HG02798 (cell line): Measurements from ENCODE around the gene TLE3.

Experiments used
- ATAC-seq: cut with Tn5 transposase; IDR thresholded peaks from one replicate; pipeline ENCODE4 v1.9.1; 2021; ENCODE audit warnings: mild to moderate bottlenecking; ENCODE audit not compliant: unreplicated experiment, poor library complexity

Gene TLE3

DNA sequence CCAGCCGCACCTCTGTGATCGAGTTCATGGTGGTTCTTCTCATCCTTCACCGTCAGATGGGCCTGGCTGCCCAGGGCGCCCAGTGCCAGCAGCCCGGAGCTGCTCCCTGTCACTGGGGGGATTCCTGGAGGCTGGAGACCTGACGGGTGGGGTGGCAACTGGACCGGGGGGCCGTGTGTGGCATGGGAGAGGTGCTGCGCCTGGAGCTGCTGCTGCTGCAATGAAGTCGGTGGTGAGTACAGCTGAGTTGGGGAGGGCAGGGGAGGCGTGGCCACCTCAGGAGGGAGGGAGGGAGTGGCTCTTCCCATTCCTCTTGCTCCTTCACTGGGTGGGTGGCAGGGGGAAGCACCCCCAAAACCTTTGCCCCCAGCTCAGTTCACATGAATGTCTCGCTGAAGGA is 31.7 kb downstream of the TLE3 start:
- no peak for ATAC-seq

DNA sequence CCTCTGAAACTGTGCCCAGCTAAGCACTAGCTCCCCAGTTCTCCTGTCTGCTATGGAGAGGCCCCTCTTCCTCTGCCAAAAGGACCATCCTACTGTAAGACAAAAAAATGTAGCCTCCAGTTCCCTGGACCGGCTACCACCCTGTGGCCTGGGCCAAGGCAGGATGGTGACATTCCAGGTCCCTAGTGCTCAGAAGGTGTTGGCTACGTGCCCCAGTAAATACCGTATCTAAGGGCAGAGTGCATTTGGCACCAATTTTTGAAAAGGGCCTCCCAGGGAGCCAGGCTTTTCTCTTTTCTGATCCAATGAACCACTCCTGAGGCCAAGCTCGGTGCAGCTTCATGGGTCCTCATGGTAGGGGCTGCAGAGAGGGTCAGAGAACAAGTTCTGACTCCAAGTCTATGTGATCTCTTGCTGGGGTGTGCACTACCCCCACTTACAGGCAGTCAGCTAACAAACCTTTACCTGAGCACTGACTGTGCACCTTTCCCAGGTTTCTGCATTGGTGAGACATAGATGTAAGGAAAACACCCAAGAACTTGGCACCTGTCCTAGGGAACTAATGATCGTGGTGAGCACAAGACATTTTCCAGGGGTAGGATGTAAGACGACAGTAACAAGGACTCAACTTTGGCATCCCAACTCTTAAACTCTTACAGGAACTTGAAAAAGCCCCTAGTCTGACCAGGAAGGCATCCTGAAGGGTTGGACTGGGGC is 32.6 kb downstream of the TLE3 start:
- ATAC-seq = no peak

DNA sequence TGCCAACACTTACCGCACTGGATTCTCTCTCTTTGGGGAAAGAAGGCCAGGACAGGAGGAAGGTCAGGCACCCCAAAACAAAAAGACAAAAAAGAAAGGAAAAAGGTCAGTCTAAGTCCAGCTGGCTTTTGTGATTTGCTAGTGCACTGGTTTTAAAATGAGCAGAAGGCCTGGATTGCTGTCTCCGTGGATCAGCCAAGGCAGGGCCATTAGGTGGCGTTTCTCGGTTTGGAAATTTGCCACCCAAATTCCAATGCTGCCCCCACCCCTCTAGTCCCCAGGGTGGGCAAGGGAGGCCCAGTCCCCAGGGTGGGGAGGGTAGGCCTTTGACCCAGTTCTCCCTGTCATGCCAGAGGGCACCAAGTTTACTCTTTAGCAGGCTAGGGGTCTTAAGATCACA is 33.3 kb downstream of the TLE3 start:
- ATAC-seq = no peak

DNA sequence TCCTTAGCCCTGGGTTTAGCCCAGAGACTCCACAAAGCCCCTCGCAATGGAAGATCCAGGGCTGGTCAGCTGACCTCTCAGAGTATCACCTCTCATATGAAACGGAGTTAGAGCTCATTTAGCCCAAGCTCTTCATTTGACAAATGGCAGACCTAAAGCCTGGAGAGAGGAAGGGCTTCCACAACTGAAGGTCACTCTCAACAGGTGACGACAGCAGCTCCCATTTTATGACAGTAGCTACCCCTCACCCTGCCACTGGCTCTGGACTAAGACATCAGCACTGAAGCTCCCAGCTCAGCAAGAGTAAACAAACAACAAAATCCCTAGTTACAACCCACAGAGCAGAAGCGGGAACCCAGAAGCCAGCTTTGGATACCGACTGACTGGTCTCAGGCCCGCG is 33.7 kb downstream of the TLE3 start:
- no peak for ATAC-seq

DNA sequence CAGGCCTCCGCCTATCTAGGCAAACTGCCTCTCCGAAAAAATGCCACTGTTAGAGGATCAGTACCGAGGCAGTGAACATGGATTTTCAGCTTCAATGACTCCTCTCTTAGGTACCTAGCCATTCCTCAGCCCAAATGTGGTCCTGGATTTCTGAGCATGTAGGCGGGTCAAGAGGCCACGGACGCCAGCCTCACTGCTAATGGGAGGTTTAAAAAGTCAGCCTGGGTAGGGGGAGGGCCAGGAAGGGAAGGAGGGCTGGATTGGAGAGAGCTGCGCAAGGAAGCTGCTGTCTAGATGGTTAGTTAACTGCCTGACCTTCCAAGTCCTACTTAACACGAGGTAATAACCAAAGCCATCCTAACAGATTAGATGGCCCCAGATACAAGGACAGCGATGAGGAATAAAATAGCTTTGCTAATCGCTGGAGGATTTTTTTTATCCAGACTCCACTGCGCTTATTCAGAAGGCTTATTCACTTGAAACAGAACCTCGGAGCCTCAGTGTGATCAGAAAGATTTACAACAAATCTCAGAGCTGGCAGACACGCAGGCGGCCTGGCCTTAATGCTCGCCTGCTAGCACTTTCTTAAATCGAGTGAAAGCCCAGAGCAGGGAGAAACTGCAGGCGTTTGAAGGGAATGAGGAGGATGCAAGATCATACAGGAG is 34.3 kb downstream of the TLE3 start:
- ATAC-seq = no peak

DNA sequence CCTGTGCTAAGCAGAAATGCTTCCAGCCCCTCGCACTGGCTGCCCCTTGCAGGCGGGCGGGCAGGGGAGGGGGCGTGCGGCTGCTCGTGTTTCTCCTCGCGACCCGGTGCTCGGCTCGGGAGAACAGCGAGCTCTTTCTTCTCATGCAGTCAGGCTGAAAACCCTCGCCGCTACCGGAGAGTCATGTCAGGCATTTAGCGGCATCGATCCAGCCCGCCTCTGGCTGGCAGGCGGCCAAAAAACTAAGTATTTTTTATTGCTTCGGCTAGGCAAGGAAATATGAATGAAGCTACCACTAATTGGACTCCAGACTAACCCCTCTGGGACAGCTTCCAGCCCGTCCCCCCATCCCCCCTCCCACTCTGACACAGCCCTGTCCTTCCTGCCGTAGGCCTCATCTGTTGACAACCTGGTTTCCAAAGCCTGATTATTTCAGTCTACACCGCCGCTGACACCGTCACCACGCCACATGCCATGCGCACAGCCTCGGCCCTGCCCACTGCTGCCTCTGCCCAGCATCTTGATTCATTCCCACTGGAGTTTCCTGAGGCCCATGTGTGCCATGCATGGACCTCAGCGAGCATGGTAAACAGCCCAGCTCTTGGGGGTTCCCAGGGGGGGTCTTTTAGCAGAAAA is 35.3 kb downstream of the TLE3 start:
- ATAC-seq = no peak

DNA sequence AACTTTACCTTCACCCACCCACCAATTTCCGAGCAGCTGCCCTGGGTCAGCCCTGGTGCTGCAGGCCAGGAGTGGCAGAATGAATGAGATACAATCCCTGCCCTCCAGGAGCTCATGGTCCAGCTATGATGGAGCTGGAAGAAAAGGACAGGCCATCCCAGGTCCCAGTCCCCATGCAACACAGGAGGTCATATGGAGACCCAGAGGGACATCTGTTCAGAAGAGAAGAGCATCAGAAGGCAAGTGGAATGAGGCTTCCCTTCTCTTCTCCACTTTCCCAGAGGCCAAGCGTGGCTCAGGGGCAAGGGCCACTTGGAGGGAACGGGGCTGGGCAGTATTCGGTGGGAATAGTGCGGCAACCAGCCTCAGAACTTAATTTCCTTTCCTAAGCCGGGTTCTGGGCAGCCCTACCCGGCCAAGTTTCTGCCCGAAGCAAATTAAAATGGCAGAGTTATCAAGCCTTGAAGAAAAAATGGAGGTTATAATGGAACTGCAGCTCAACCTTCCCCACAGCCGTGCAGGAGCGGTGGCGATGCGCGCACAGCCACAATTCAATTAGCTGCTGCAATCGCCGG is 35.9 kb downstream of the TLE3 start:
- no peak for ATAC-seq

DNA sequence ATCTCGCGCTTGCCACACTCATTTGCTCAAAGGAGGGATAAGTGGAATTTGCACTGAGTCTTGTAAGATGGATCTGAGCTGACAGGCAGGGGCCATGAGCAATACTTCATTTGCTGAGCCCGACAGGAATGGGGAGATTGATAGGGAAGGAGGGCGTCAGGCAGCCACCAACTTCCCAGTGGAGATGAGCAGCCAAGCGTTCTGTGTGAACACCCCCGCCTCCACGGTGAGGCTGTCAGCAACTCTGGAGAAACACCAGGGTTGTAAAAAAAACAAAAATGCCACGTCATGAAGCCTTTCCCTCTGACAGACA is 36.8 kb downstream of the TLE3 start:
- ATAC-seq = no peak

DNA sequence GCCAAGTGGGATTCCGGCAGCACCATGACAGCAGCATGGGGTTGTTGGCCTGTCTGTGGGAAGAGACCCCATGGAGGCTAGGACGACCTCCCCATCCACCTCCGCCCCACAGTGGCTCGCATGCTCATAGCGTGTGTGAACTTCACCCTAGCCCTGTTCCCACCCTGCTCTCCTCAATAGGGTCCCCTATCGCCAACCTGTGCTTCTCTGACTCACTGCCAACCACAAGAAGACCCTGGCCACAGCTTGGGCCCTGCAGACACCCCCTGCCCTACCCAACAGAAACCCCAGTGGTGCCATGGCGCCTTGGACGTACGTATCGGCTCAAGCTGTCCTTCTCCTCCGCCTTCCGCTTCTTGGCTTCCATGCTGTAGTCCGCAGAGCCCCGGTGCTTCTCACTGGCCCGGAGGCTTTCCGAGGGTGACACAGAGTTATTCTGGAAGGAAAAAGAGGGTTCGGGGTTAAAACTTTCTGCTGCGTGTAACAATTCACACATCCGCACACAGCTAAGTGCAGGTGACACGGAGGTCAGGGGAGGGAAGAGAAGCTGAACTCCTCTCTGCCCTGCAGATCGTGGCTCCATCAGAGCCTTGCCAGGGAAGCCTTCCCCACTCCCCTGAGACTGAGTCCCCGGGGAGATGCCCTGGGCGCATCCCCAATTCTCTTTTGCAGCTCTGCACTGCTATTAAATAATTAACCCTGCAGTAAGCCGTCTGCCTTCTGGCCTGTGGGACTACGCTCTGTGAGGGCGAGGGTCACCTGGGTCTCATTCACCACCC is 37.3 kb downstream of the TLE3 start:
- ATAC-seq = no peak

DNA sequence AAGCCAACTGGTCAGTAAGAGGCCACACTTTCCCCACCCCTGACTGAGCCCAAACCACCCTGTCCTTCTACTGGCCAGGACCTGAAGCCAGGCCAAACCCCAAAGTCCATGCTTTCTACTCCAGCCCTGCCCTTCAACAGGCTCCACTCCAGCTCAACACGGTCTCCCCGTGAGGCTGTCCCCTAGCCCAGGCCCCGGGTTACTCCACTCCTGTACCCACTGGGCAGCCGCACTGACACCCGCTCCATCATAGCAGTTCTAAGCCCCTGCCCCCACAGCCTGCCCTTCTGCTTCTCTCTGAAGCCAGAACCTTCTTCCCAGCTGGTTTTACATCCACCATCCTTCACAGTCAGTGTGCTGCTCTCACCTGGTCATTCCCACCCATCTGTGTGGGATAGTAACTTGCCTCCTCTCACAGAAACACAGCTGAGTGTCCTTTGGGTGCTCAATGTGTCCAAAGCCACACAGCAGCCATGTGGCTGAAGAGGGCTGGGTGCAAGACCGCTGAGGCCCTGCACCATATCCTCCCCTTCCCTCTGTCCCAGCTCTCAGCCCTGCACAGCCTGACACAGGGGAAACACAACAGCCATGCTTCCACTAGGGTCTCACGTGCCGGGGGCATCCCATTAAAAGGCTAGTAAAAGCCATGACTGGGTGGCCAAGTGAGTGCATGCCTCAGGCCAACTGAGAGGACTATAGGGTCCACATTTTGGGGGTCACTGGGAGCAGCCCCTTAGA is 38.1 kb downstream of the TLE3 start:
- no peak for ATAC-seq

DNA sequence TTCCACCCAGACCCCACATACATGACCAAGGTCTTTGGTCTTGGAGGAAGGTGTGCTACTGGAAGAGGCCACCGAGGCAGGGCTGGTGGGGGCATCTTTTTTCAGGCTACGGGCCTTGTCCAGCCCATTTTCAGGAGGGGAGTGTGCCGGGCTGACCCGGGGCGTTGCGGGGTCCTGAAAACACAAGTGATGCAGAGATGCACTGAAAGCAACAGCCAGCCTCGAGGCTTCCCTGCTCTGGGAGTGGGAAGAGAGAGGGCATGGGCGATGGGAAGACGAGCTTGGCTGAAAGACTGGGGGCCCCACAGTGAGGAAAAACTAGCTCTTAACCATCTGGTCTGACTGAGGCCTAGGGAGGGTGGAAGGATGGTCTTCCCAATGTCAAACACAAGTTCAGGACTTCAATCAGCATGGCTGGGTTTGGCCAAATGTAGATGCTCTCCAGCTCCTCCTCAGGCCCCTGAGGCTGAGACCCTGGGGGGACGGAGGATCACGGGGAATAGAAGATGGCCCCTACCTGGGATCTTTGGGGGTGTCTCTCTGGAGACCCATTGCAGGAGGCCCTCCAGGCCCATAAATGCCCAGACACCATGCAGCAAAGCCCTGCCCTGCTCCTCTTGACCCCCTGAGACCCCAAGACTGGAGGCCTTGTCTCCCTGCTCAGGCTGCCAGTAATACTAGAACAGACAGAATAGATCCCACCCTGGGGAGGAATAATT is 38.9 kb downstream of the TLE3 start:
- no peak for ATAC-seq

DNA sequence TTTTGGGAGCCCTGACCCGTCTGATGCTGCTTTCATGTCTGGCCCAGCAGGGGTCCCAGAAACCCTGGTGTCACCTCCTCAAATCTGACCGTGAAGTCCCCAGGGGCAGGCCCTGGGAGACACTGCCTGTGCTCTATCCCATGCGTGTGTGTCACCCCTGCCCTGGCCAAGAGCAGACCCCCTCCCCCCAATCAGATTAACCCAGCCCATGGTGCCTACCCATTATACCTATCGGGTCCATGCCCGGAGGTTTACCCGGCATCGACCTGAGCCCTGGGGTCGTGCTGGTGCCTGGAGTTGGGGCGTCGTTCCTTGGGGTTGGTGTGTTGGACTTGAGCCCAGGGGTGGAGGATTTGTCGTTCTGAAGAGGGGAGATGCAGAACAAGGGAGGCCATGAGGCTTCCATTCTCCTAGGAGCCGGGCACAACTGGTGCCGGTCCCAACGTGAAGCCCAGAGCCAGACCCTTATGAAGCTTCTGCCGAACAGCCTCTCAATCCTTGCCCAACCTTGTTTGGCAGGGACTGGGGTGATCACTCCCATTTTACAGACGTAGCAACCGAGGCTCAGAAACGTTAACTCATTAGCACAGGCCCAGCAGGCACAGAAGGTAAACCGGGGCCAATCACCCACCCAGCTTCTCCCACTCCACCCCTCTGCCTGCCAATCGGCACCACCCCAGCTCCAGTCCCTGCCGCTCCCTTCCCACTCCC is 39.6 kb downstream of the TLE3 start:
- no peak for ATAC-seq

DNA sequence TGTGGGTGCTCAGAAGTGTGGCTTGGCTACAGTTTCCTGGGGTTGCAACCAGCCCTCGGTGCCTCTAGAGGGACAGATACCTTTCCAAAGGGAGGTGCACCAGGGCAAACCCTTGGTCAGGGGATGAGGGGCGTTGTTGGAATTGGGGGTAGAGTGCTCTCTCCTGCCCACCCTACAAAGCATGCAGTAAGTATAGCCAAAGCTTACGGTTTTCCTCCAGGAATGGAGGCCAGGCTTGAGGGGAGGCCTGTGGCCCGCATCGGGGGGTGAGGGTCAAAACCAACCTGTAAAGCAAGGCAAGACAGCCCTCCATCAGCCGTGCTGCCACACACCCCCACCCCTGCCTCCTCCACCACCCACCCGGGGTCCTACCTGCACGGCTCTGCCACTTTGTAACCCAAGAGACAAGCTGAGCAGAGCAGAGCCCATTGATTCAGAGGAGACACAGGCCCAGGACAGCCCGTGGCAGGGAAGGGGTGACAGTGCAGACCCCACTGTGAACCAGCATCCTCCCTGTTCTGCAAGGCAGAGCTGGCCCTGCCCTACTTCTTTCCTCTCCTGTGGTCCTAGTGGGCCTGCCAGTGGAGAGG is 41.5 kb downstream of the TLE3 start:
- ATAC-seq = no peak

DNA sequence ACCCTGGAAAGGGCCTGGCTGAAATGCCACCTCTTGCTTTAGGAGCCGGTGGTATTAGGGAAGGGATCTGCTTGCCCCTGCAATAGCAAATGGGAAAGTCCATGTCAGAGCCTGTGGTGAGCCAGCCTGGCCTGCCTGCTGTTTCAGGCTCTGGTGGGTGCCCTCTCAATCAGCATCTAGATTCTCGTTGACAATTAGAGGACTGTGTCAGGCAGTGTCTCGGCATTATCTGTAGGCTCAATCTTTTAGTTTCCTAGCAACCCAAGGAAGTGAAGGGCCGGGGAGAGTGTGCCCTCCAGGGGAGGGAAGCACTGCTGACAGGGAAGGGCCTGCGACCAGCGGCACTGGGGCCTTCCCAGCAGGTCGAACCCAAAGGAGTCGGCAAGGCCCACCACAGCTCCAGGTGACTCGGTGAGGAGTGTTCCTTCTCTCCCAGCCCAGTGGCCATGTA is 42.1 kb downstream of the TLE3 start:
- ATAC-seq = no peak

DNA sequence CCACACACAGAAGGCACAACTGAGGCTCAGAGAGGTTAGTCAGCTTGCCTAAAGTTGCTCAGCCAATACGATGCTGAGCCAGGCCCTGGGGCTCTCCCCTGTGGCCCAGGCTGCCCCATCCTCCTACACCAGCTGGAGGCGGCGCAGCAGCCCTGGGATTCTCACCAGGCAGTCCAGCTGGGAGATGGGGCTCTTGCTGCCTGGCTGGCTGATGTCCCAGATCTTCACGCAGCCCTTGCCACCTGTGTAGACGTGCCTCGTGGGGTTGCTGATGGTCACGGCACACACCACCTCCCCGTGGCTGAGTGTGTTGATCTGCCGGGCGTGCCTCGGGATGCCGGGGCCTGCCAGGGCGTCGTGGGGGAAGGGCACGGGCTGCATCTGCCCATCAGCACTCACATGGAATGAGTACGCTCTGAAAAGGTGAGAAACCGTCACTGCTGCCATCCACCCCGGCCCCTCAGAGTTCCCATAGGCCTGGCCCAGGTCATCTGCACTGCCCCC is 42.8 kb downstream of the TLE3 start:
- ATAC-seq = no peak

DNA sequence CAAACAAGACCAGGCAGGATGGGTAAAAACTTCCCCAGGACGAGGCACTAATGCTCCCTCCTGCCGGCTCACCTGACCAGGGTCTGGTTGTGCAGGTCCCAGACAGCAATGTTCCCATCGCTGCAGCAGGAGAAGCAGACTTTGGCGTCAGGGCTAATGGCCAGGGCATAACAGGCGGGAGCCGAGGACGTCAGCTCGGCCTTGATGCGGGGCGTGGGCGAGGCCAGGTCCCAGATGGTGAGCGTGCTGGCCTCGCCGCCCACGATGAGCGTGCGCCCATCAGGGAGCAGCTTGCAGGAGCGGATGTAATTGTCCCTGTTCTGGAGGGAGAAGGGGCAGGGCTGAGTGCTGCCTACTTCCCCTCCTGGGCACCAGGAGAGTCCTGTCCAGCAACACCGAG is 43.4 kb downstream of the TLE3 start:
- no peak for ATAC-seq

DNA sequence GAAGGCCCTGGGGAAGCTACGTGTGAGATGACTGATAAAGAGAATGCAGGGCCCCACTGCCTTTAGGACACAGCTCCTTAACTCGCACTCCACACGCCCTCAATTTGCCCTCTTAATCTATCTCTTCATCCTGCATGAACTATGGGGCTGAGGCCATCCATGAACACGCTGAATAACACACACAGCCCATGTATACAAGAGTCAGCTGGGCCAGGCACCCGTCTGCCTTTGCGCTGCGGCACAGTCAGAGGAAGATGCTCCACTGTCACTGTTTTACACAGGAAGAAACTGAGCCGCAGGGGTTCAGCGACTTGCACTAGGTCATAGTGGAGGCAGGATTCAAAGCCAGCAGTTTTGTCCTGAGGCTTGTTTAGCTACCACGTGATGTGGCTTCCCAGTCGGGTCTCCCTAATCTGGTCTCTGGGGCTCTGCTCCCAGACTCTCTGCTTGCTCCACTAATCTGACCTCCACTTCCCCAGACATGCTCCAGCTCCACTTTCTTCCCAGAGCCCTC is 43.9 kb downstream of the TLE3 start:
- no peak for ATAC-seq
